ENCODE measurements around the gene TBC1D22B.

DNA sequence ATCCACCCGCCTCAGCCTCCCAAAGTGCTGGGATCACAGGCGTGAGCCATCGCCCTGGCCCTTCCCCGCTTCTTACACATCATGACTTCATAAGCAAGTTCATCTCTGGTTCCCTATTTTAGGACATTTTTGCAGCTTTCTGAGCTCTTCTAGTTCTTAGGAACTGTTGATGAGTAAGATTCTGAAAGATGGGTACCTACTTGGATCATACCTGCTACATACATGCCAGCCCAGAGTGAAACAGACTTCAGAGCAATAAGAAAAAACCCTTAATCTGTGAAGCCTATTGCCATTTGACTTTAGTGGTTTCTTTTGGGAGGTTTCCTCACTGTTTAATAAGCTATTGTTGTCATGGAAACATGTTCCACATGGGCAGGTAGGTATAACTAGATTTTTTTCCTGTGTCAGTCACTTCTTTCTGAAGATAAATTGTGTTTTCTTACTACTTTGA lies 28.3 kb downstream of the TBC1D22B start:
- TF ChIP-seq, protein P1, sequence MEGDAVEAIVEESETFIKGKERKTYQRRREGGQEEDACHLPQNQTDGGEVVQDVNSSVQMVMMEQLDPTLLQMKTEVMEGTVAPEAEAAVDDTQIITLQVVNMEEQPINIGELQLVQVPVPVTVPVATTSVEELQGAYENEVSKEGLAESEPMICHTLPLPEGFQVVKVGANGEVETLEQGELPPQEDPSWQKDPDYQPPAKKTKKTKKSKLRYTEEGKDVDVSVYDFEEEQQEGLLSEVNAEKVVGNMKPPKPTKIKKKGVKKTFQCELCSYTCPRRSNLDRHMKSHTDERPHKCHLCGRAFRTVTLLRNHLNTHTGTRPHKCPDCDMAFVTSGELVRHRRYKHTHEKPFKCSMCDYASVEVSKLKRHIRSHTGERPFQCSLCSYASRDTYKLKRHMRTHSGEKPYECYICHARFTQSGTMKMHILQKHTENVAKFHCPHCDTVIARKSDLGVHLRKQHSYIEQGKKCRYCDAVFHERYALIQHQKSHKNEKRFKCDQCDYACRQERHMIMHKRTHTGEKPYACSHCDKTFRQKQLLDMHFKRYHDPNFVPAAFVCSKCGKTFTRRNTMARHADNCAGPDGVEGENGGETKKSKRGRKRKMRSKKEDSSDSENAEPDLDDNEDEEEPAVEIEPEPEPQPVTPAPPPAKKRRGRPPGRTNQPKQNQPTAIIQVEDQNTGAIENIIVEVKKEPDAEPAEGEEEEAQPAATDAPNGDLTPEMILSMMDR (IDR thresholded peaks at IDR 0.05), result no peak
- TF ChIP-seq POLR2A (IDR thresholded peaks at IDR 0.05) (no peak), EP300 (IDR thresholded peaks at IDR 0.05) (no peak), POLR2AphosphoS5 (IDR thresholded peaks at IDR 0.05) (no peak)
